ENCODE results near the gene CTRL. TPM values are rescaled to one million over a fixed set of nuclear protein-coding genes. Genes with fewer than 3 reads are reported as not detected.

The CTRL gene
- total and polyA plus RNA-seq, 2 donors (not counting 3 experiments of a cell fraction or from before 2014, with no cell fraction given): 1.0 to 1.1 TPM

- BruUV-seq (replicated peaks): no TSS peak
- H4K20me1 ChIP-seq (replicated peaks; ENCODE audit: control insufficient read depth, extremely low read depth, insufficient read depth, low read length): no peaks in the 10 kb centered on the region
- no peak overlapping the region for H3K27ac ChIP-seq (ENCODE audit: insufficient read depth, low read depth, low read length)
- DNase-seq (ENCODE audit: low read depth, low spot score): no peak
- H3K4me1 ChIP-seq (ENCODE audit: control insufficient read depth, extremely low read depth, insufficient read depth, low read length): no peaks in the 10 kb centered on the region
- no peaks in the 10 kb centered on the region for H3K9me3 ChIP-seq (replicated peaks; ENCODE audit: control insufficient read depth, insufficient read depth, low read length)
- dilution Hi-C loops (cut with MboI; ENCODE audit: extremely low pct_ligation_motif_present, low sequenced_read_pairs): no loop called here
- peaks cover 15% of the 10 kb centered on the region for H3K79me2 ChIP-seq (ENCODE audit: control insufficient read depth, insufficient read depth, low read length)
- peaks cover 19 to 88% of the 10 kb centered on the region in 2 experiments for H3K36me3 ChIP-seq (ENCODE audit: control insufficient read depth in 2 of 2, extremely low read depth in 1 of 2, insufficient read depth in 2 of 2, low read length in 2 of 2)
- H3K9ac ChIP-seq (replicated peaks; ENCODE audit: extremely low read depth, insufficient read depth, low read length): no peak overlapping the region
- ChIA-PET CTCF (interaction anchor here (1.3 to 1.8 kb wide), 2 partner anchors 49 to 161 kb away, joined by 4 to 5 read pairs; no protein-coding TSS in a partner anchor), POLR2A (no interaction called here)
- H3K4me3 ChIP-seq (replicated peaks in 1 of 3; ENCODE audit: insufficient read depth in 1 of 3, low read depth in 1 of 3, low read length in 3 of 3): no peak overlapping the region
- no peaks in the 10 kb centered on the region for H3K27me3 ChIP-seq (ENCODE audit: control insufficient read depth in 2 of 2, insufficient read depth in 2 of 2, low read length in 2 of 2)
- TF ChIP-seq EZH2 (IDR thresholded peaks at IDR 0.05; ENCODE audit: borderline replicate concordance, low read depth, low read length, severe bottlenecking) (no peak), CTCF (IDR thresholded peaks at IDR 0.05; ENCODE audit: extremely low read depth in 1 of 2, insufficient read depth in 1 of 2, low read depth in 1 of 2, low read length in 2 of 2) (no peak), FOS (IDR thresholded peaks at IDR 0.05; ENCODE audit: borderline replicate concordance, insufficient read depth, low read length) (no peak), MAX (IDR thresholded peaks at IDR 0.05; ENCODE audit: insufficient read depth, insufficient read length) (no peak), POLR2AphosphoS5 (IDR thresholded peaks at IDR 0.05; ENCODE audit: insufficient read depth, low read depth, low read length) (no peak), GATA2 (IDR thresholded peaks at IDR 0.05; ENCODE audit: insufficient read depth, insufficient read length, low read depth, low read length) (no peak), MYC (IDR thresholded peaks at IDR 0.05; ENCODE audit: low read depth, low read length) (no peak), JUN (IDR thresholded peaks at IDR 0.05; ENCODE audit: borderline replicate concordance, insufficient read depth, insufficient read length, low read depth) (no peak), POLR2A (IDR thresholded peaks at IDR 0.05; ENCODE audit: low read depth, low read length) (no peak)
- H2AFZ ChIP-seq (ENCODE audit: low read depth, low read length): no peak overlapping the region
- H3K9me1 ChIP-seq (replicated peaks; ENCODE audit: control insufficient read depth, extremely low read depth, insufficient read depth, low read length): no peaks in the 10 kb centered on the region
- H3K4me2 ChIP-seq (ENCODE audit: insufficient read depth, low read length): no peak overlapping the region
- FAIRE-seq: no peak
- intact Hi-C loops (cut with micrococcal nuclease): loop anchor here (5.0 kb wide), 1 partner anchor 182 kb away; no protein-coding TSS in a partner anchor
Observed at GRCh38 chr16:67879936-67880335, 51.7 kb downstream of the CTRL start.

Small RNA genes within 50 kb of the gene (small RNA-seq; reads per million reads assigned to genes)
- gene NRN1L (ENCODE audit: insufficient read depth, insufficient read length, low read depth, low replicate concordance): not detected

Other genes starting within 250 kb of the CTRL start
- gene GFOD2, start 212.5 kb downstream of the CTRL start, total RNA-seq: 43.7 and 47.5 TPM in 2 replicates
- gene GFOD2, start 212.5 kb downstream of the CTRL start, polyA plus RNA-seq: 36.7 and 38.1 TPM in 2 replicates
- gene RANBP10, start 125.3 kb downstream of the CTRL start, total RNA-seq: 20.6 and 25.6 TPM in 2 replicates
- 28.3 and 28.8 TPM in 2 replicates for gene RANBP10, start 125.3 kb downstream of the CTRL start, polyA plus RNA-seq
- 0.95 and 1.0 TPM in 2 replicates for gene TSNAXIP1, start 125.0 kb downstream of the CTRL start, total RNA-seq
- 1.0 and 1.2 TPM in 2 replicates for gene TSNAXIP1, start 125.0 kb downstream of the CTRL start, polyA plus RNA-seq
- 22.6 and 24.0 TPM in 2 replicates for gene THAP11, start 89.5 kb downstream of the CTRL start, total RNA-seq
- 25.9 and 27.5 TPM in 2 replicates for gene THAP11, start 89.5 kb downstream of the CTRL start, polyA plus RNA-seq
- gene NUTF2, start 84.9 kb downstream of the CTRL start, total RNA-seq: 199 and 208 TPM in 2 replicates
- 273 and 425 TPM in 2 replicates for gene NUTF2, start 84.9 kb downstream of the CTRL start, polyA plus RNA-seq
- 57.5 and 60.3 TPM in 2 replicates for gene CENPT, start 84.2 kb downstream of the CTRL start, total RNA-seq
- gene CENPT, start 84.2 kb downstream of the CTRL start, polyA plus RNA-seq: 61.3 and 70.3 TPM in 2 replicates
- 68.0 and 81.2 TPM in 2 replicates for gene EDC4, start 58.8 kb downstream of the CTRL start, total RNA-seq
- gene EDC4, start 58.8 kb downstream of the CTRL start, polyA plus RNA-seq: 57.5 and 71.6 TPM in 2 replicates
- gene NRN1L, start 47.0 kb downstream of the CTRL start, total RNA-seq: not detected in 2 replicates
- gene NRN1L, start 47.0 kb downstream of the CTRL start, polyA plus RNA-seq: 0.37 and 1.0 TPM in 2 replicates
- 25.9 and 27.0 TPM in 2 replicates for gene PSKH1, start 38.6 kb downstream of the CTRL start, total RNA-seq
- gene PSKH1, start 38.6 kb downstream of the CTRL start, polyA plus RNA-seq: 42.6 and 48.8 TPM in 2 replicates
- gene PSMB10, start 5.0 kb upstream of the CTRL start, total RNA-seq: 32.7 and 40.8 TPM in 2 replicates
- 54.7 and 80.3 TPM in 2 replicates for gene PSMB10, start 5.0 kb upstream of the CTRL start, polyA plus RNA-seq
- 44.9 and 46.1 TPM in 2 replicates for gene LCAT, start 12.3 kb upstream of the CTRL start, total RNA-seq
- 22.6 and 32.5 TPM in 2 replicates for gene LCAT, start 12.3 kb upstream of the CTRL start, polyA plus RNA-seq
- gene SLC12A4, start 36.8 kb upstream of the CTRL start, total RNA-seq: 99.0 and 114 TPM in 2 replicates
- 110 and 124 TPM in 2 replicates for gene SLC12A4, start 36.8 kb upstream of the CTRL start, polyA plus RNA-seq
- gene DPEP3, start 48.6 kb upstream of the CTRL start, total RNA-seq: not detected in 2 replicates
- 0.03 and 0.06 TPM in 2 replicates for gene DPEP3, start 48.6 kb upstream of the CTRL start, polyA plus RNA-seq
- gene DPEP2, start 67.6 kb upstream of the CTRL start, total RNA-seq: 0.18 and 0.27 TPM in 2 replicates
- 1.7 and 1.8 TPM in 2 replicates for gene DPEP2, start 67.6 kb upstream of the CTRL start, polyA plus RNA-seq
- not detected in 2 replicates for gene DPEP2NB, start 84.0 kb upstream of the CTRL start, total RNA-seq
- not detected in 2 replicates for gene DPEP2NB, start 84.0 kb upstream of the CTRL start, polyA plus RNA-seq
- gene DDX28, start 91.4 kb upstream of the CTRL start, total RNA-seq: 7.9 and 8.4 TPM in 2 replicates
- gene DDX28, start 91.4 kb upstream of the CTRL start, polyA plus RNA-seq: 12.5 and 14.9 TPM in 2 replicates
- 20.3 and 21.7 TPM in 2 replicates for gene DUS2, start 91.4 kb upstream of the CTRL start, total RNA-seq
- gene DUS2, start 91.4 kb upstream of the CTRL start, polyA plus RNA-seq: 14.7 and 16.4 TPM in 2 replicates
- gene NFATC3, start 153.5 kb upstream of the CTRL start, total RNA-seq: 30.5 and 33.1 TPM in 2 replicates
- gene NFATC3, start 153.5 kb upstream of the CTRL start, polyA plus RNA-seq: 15.6 and 15.8 TPM in 2 replicates

Measured in endothelial cell of umbilical vein (primary cell).